Dermis lymphatic vessel endothelial cell (primary cell): ENCODE data around the gene LIPM. TPM values are rescaled to one million over a fixed set of nuclear protein-coding genes. Genes with fewer than 3 reads are reported as not detected.

Experiments used
- total RNA-seq: library from RNA; depleted of rRNA; stranded (reverse); fragments of >200 nt; gene quantifications from 2 replicates; pipeline ENCODE4 v1.2.1, GENCODE V29; 2014

The LIPM gene, protein sequence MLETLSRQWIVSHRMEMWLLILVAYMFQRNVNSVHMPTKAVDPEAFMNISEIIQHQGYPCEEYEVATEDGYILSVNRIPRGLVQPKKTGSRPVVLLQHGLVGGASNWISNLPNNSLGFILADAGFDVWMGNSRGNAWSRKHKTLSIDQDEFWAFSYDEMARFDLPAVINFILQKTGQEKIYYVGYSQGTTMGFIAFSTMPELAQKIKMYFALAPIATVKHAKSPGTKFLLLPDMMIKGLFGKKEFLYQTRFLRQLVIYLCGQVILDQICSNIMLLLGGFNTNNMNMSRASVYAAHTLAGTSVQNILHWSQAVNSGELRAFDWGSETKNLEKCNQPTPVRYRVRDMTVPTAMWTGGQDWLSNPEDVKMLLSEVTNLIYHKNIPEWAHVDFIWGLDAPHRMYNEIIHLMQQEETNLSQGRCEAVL
- not detected in 2 replicates for total RNA-seq

DNA sequence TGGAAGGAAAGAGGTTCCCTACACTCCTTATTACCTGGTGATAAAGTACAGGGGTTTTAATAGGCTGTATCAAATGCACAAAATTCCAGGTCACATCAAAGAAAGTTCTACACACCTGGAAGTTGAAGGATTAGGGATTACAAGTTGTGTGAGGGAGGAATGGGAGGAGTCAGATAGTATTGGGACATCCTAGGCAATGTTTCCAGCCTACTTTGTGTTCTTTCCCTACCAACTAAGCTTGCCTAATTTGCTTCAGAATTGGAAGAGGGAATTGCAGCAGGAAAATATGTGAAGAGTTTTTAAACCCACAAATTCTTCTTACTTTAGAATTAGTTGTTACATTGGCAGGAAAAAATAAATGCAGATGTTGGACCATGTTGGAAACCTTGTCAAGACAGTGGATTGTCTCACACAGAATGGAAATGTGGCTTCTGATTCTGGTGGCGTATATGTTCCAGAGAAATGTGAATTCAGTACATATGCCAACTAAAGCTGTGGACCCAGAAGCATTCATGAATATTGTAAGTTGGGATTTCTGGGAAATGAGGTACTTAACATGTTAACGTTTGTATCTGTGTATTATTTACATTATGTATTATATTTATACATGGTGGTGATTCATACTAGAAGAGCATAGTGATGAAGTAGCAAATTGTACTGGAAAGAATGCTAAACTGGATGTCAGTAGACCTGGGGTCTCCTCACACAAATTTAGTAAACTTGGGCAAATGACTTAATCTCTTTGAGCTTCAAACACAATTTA, at the start of gene LIPM:
Gene LIPM (plus strand): TSS at position 208 of the 763 bp plus-strand sequence. CDS start 167 bp downstream, at position 375.

GRCh38 chr10:88759366-88760101, 43.0 kb upstream of the LIPM start, which contains the start of gene LIPN:
Gene LIPN, plus strand, starts transcription at chr10:88760020. Its CDS starts 1,386 bp downstream, at chr10:88761406.

DNA sequence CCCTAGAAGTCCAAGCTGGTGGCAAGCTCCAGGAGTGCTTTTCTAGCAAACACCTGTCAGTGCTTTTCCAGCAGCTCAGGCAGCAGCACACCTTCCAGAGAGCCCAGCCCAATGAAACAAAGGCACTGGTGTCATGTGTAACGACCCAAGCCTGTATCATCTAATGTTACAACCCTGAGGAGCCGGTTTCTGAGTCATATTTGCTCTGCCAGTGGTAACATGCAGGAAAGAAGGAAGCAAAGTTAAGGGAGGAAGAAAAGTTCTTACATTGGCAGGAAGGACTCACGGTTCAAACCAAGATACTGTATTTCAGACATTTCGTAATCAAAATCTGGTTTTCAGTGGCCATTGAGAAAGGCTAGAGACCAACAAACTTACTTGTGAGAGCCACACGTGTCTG, 49.2 kb downstream of the LIPM start, which contains the start of gene ANKRD22:
Gene ANKRD22 (minus strand): TSS at position 139 of the 400 bp plus-strand sequence. CDS start 237 bp downstream, outside the sequence.

Other genes starting within 250 kb of the LIPM start
- gene RNLS, start 219.4 kb upstream of the LIPM start, total RNA-seq: 0.54 and 0.60 TPM in 2 replicates
- not detected in 2 replicates for gene LIPJ, start 216.0 kb upstream of the LIPM start, total RNA-seq
- not detected in 2 replicates for gene LIPF, start 138.3 kb upstream of the LIPM start, total RNA-seq
- not detected in 2 replicates for gene LIPK, start 96.5 kb upstream of the LIPM start, total RNA-seq
- not detected in 2 replicates for gene LIPN, start 42.7 kb upstream of the LIPM start, total RNA-seq
- gene ANKRD22, start 49.1 kb downstream of the LIPM start, total RNA-seq: not detected in 2 replicates
- gene STAMBPL1, start 77.5 kb downstream of the LIPM start, total RNA-seq: 0.33 and 0.34 TPM in 2 replicates
- 3.3 and 5.9 TPM in 2 replicates for gene ACTA2, start 150.0 kb downstream of the LIPM start, total RNA-seq
- 2.5 and 7.4 TPM in 2 replicates for gene FAS, start 188.1 kb downstream of the LIPM start, total RNA-seq